PC-9 (cell line): ENCODE data around the gene ERI3.

Experiments used
- EZH2 ChIP-seq: fragments of 200-600 bp; sonication (generic); IDR thresholded peaks from 2 replicates; pipeline ENCODE4 v1.8.0; 2017; ENCODE audit warnings: antibody characterized with exemption, low read depth
- TF ChIP-seq, protein P1 (sequence below): fragments of 200-600 bp; sonication (generic); conservative IDR thresholded peaks from 2 replicates; pipeline ENCODE4 v1.6.1; 2017; ENCODE audit warnings: mixed run types, antibody characterized with exemption, mild to moderate bottlenecking, moderate library complexity

DNA sequence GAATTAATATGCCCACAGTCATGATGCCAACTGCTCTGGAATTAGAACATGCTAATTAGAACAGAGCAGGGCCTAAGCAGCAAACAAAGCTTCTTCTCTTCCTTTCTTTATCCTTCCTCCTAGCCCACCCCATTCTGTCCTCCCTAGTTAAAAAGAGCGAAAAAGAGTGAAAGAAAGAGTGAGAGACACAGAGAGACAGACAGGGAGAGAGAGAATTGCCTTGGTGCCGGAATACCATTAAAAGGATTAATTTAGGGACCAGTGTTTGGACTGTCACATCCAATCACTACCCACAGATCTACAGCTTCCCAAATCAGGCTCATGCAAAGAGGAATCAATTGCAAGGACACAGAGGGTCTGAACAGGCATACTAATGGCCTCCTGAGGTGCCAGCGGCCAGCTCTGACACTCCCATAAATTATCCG lies 7.0 kb downstream of the ERI3 start:
- TF ChIP-seq, protein P1, sequence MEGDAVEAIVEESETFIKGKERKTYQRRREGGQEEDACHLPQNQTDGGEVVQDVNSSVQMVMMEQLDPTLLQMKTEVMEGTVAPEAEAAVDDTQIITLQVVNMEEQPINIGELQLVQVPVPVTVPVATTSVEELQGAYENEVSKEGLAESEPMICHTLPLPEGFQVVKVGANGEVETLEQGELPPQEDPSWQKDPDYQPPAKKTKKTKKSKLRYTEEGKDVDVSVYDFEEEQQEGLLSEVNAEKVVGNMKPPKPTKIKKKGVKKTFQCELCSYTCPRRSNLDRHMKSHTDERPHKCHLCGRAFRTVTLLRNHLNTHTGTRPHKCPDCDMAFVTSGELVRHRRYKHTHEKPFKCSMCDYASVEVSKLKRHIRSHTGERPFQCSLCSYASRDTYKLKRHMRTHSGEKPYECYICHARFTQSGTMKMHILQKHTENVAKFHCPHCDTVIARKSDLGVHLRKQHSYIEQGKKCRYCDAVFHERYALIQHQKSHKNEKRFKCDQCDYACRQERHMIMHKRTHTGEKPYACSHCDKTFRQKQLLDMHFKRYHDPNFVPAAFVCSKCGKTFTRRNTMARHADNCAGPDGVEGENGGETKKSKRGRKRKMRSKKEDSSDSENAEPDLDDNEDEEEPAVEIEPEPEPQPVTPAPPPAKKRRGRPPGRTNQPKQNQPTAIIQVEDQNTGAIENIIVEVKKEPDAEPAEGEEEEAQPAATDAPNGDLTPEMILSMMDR = no peak
- TF ChIP-seq EZH2 = no peak
